OCI-LY3 (cell line): Measurements from ENCODE around the gene ME3.

Experiments
- EZH2phosphoT487 ChIP-seq: fragments of 200-600 bp; shearing (Covaris generic); IDR thresholded peaks from 2 replicates; pipeline ENCODE4 v1.6.1; 2018; ENCODE audit warnings: antibody characterized with exemption, mixed run types, low read depth
- TF ChIP-seq, protein P1 (sequence below): fragments of 200-600, 300-600 bp; sonication (generic); IDR thresholded peaks from 2 replicates; pipeline ENCODE4 v1.5.1; 2014; ENCODE audit warnings: antibody characterized with exemption, low read length, low read depth

DNA sequence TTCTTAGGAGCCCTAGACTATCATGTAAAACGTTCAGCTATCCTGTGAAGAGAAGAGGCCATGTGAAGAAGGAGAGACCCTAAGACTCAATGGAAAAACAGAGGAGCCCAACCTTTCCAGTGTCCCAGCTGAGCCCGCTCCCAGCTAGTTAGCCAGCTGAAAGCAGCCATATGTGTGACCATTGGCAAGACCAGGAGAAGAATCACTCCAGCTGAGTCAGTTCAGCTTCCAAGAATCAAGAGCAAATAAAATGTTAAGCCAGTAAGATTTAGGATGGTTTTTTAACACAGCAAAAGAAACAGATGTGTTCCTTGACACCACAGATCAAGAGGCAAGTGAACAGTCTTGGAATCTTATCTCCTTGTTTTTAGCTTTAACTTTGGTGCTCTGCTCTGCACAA lies 189.7 kb downstream of the ME3 start:
- TF ChIP-seq, protein P1, sequence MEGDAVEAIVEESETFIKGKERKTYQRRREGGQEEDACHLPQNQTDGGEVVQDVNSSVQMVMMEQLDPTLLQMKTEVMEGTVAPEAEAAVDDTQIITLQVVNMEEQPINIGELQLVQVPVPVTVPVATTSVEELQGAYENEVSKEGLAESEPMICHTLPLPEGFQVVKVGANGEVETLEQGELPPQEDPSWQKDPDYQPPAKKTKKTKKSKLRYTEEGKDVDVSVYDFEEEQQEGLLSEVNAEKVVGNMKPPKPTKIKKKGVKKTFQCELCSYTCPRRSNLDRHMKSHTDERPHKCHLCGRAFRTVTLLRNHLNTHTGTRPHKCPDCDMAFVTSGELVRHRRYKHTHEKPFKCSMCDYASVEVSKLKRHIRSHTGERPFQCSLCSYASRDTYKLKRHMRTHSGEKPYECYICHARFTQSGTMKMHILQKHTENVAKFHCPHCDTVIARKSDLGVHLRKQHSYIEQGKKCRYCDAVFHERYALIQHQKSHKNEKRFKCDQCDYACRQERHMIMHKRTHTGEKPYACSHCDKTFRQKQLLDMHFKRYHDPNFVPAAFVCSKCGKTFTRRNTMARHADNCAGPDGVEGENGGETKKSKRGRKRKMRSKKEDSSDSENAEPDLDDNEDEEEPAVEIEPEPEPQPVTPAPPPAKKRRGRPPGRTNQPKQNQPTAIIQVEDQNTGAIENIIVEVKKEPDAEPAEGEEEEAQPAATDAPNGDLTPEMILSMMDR: no peak
- TF ChIP-seq EZH2phosphoT487: no peak
